Cardiac fibroblast (primary cell): ENCODE results near the gene JSRP1.

Source experiments
- DNase-seq, 2 donors: peaks; one replicate each; pipeline versions ENCODE4 v3.0.0 to v3.0.0-alpha.2; 2010; ENCODE audit warnings: low read depth in 2 of 2
- H3K4me3 ChIP-seq, 2 donors: replicated peaks in 1 of 2; 1 replicate in 1 of 2; 2 replicates in 1 of 2; pipeline ENCODE4 v1.5.1; 2011; ENCODE audit warnings: low read depth in 2 of 2, low read length in 2 of 2, mild to moderate bottlenecking in 2 of 2, moderate library complexity in 1 of 2
- TF ChIP-seq, protein P1 (sequence below): IDR thresholded peaks from one replicate; pipeline ENCODE4 v1.5.1; 2011; ENCODE audit warnings: low read depth, mild to moderate bottlenecking, low read length, inconsistent platforms

The JSRP1 gene

DNA sequence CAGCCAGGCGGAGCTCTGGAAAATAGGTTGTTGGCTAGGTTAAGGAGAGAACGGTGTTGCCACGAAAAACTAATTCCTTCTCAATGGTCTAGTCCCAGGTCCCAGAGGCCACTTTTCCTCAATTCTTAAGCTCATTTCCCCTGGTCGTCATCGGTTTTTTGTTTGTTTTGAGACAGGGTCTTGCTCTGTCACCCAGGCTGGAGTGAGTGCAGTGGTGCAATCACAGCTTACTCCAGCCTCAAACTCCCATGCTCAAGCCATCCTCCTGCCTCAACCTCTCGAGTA lies 18.4 kb downstream of the JSRP1 start:
- TF ChIP-seq, protein P1, sequence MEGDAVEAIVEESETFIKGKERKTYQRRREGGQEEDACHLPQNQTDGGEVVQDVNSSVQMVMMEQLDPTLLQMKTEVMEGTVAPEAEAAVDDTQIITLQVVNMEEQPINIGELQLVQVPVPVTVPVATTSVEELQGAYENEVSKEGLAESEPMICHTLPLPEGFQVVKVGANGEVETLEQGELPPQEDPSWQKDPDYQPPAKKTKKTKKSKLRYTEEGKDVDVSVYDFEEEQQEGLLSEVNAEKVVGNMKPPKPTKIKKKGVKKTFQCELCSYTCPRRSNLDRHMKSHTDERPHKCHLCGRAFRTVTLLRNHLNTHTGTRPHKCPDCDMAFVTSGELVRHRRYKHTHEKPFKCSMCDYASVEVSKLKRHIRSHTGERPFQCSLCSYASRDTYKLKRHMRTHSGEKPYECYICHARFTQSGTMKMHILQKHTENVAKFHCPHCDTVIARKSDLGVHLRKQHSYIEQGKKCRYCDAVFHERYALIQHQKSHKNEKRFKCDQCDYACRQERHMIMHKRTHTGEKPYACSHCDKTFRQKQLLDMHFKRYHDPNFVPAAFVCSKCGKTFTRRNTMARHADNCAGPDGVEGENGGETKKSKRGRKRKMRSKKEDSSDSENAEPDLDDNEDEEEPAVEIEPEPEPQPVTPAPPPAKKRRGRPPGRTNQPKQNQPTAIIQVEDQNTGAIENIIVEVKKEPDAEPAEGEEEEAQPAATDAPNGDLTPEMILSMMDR: no peak
- no peak for DNase-seq
- H3K4me3 ChIP-seq: peak overlapping the region; percentile 69 to 77

DNA sequence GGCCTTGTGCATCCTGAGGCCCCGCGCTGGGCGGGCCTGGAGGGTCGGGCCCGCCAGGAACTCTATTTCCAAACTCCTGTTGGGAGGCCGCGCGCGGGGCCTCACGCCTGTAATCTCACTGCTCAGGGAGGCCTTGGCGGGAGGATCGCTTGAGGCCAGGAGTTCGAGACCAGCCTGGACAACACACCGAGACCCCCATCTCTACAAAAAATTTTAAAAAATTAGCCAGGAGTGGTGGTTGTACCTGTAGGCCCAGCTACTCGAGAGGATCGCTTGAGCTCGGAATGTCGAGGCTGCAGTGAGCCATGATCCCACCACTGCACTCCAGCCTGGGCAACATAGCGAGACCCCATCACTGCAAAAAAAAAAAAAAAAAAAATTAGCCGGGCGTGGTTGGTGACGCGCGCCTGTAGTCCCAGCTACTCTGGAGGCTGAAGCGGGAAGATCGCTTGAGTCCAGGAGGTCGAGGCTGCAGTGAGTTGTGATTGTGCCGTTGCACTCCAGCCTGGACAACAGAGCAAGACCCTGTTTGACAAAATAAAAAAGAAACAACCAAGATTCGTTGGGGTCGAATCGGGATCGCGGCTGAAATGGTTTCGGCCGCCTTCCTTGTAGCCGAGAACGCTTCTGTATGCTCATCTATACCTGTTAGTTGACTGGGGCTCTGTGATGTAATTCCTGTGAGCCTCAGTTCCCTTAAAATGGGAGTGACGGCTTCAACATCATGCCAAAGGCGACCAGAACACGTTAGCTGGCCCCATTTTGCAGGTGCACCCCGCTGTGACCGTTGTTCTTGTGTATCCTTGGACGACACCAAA lies 19.0 kb downstream of the JSRP1 start:
- TF ChIP-seq, protein P1: no peak
- peak overlapping the region; percentile 69 to 77 for H3K4me3 ChIP-seq
- no peak for DNase-seq

DNA sequence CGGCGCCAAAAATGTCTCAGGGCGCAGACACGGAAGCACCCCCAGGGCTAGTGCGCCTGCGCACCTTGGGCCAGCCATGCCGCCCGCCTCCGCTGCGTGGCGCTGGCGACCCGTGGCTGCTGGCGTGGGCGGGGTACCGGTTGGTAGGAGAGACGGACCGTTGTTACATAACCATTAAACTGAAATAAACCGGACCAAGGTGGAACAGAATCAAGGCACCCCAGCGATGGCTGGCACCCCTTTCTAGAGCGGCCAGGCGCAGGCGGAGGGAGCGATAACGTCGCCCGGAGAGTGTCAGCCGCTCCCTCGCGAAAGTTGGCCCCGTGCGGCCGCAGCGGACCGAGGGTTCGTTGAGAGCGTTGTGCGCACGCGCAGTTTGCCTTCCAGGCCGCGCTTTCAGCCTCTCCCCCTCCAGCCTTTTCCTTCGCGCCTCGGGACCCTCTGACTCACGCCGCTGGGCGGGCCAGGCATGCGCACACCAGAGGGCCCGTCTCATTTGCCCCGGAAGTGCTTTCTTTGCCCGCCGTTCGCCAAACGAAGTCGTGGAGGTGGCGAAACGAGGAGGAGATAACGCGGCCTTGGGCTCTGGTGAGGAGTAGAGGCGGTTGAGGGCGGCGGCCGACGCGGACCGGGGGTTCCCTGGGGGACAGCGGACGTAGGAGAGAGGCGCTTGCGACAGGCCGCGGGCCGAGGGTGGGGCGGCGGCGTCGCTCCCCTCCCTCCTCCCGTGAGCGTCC lies 19.7 kb downstream of the JSRP1 start, which contains the start of the genes PLEKHJ1 and SF3A2:
TSS of gene PLEKHJ1 (minus strand) at position 16 of the 737 bp plus-strand sequence. CDS start 81 bp downstream, outside the sequence.
TSS of gene SF3A2 (plus strand) at position 511 of the 737 bp plus-strand sequence. CDS start 6,595 bp downstream, outside the sequence.
- DNase-seq: peak; percentile 98 to 99
- H3K4me3 ChIP-seq: peak within 1 kb of the TSS; percentile 69 to 77
- TF ChIP-seq, protein P1: peak; percentile 81

DNA sequence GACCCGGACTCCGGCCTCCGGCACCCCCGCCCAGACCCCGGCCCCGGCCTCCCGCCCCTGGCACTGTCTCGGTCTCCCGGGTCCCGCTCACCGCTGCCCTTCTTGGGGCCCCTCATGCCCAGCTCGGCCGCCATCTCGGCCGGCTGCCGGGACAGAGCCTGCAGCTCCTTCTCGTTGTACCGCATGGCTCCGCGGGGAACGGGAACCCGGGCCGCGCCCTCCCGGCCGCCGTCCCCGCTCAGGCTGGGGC lies 20.2 kb downstream of the JSRP1 start:
- peak overlapping the region; percentile 69 to 77 for H3K4me3 ChIP-seq
- TF ChIP-seq, protein P1: no peak
- DNase-seq: no peak

DNA sequence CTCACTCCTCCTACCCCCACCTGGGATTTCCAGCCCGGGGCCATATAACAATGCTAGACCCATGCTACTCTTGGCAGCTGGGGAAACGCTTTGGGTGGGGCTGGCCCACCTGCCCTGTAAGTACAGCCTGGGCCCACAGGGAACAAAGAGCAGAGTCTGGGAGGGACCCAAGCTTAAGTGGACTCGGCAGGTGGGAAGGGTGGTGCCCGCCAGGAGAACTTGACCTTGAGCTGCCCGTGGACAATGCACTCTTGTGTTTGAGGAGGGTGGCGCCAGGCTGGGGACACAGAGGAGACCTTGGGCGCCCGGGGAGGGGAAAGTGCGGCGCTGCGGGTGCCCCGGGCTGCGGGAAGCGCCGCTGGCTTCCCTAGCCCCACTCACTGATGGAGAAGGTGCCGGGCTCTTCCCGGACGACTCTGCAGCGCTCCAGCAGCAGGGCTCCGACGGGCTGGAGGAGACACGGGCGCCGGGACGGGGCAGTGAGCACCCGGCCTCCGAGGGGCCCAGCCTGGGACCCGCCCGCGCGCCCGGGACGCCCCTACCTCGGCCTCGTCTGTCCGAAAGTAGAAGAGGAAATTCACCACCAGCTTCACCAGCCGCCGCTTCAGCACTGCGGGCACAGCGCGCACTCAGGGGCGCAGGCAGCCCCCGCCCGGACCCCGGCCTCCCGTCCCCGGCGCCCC lies 20.7 kb downstream of the JSRP1 start:
- peak overlapping the region; percentile 69 to 77 for H3K4me3 ChIP-seq
- TF ChIP-seq, protein P1: no peak
- DNase-seq: no peak

DNA sequence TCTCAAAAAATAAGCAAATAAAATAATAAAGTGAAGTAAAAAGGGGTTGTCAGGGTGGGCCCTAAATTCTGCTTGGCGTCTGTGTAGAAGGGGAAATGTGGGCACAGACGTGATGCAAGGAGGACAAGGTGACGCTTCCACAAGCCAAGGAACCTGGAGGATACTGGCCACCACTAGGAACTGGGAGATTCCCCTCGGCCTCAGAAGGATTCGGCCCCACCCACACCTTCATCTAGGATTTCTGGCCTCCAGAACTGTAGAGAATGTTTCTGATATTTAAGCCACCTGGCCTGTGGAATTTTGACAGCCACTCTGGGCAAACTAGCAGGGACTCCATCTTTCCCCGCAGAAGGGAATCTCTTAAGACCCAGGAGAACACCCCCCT lies 21.2 kb downstream of the JSRP1 start:
- TF ChIP-seq, protein P1: no peak
- H3K4me3 ChIP-seq: peak overlapping the region; percentile 69 to 77
- DNase-seq: no peak
